HFF-Myc (cell line): ENCODE measurements around the gene ONECUT2.

Source experiments
- DNase-seq: peaks from one replicate; pipeline ENCODE4 v3.0.0-alpha.2; 2011; ENCODE audit warnings: low read depth; ENCODE audit errors: extremely low read depth
- H3K4me3 ChIP-seq: replicated peaks from 2 replicates; pipeline ENCODE4 v1.5.1; 2011; ENCODE audit warnings: low read depth, mild to moderate bottlenecking, control low read depth, low read length
- CTCF ChIP-seq: IDR thresholded peaks from 2 replicates; pipeline ENCODE4 v1.5.1; 2012; ENCODE audit warnings: mild to moderate bottlenecking, low read depth, low read length, control low read depth; ENCODE audit errors: missing control alignments

ONECUT2 gene

GRCh38 chr18:57445488-57446319, 10.5 kb downstream of the ONECUT2 start:
- TF ChIP-seq CTCF = no peak
- DNase-seq = no peak
- no peak overlapping the region for H3K4me3 ChIP-seq

- DNase-seq = no peak
- no peak overlapping the region for H3K4me3 ChIP-seq
- TF ChIP-seq CTCF = peak; percentile 61
These were observed 11.1 kb downstream of the ONECUT2 start for GRCh38 chr18:57446322-57446721.

- no peak for TF ChIP-seq CTCF
- no peak for DNase-seq
- no peak overlapping the region for H3K4me3 ChIP-seq
These were observed 12.0 kb downstream of the ONECUT2 start for GRCh38 chr18:57447154-57447621.

GRCh38 chr18:57455576-57456129, 20.5 kb downstream of the ONECUT2 start:
- TF ChIP-seq CTCF = no peak
- no peak overlapping the region for H3K4me3 ChIP-seq
- no peak for DNase-seq

GRCh38 chr18:57461652-57462269, 26.6 kb downstream of the ONECUT2 start:
- no peak for DNase-seq
- no peak for TF ChIP-seq CTCF
- H3K4me3 ChIP-seq = no peak overlapping the region

- H3K4me3 ChIP-seq = no peak overlapping the region
- no peak for TF ChIP-seq CTCF
- DNase-seq = no peak
These were observed 31.1 kb downstream of the ONECUT2 start for GRCh38 chr18:57466307-57466706.
